Measurements from ENCODE around the gene PREB. TPM values are rescaled to one million over a fixed set of nuclear protein-coding genes. Genes with fewer than 3 reads are reported as not detected.

Gene PREB
- total RNA-seq, 6 experiments from 2014 or later: 43.4 to 50.7 (median 46.4) TPM

DNA sequence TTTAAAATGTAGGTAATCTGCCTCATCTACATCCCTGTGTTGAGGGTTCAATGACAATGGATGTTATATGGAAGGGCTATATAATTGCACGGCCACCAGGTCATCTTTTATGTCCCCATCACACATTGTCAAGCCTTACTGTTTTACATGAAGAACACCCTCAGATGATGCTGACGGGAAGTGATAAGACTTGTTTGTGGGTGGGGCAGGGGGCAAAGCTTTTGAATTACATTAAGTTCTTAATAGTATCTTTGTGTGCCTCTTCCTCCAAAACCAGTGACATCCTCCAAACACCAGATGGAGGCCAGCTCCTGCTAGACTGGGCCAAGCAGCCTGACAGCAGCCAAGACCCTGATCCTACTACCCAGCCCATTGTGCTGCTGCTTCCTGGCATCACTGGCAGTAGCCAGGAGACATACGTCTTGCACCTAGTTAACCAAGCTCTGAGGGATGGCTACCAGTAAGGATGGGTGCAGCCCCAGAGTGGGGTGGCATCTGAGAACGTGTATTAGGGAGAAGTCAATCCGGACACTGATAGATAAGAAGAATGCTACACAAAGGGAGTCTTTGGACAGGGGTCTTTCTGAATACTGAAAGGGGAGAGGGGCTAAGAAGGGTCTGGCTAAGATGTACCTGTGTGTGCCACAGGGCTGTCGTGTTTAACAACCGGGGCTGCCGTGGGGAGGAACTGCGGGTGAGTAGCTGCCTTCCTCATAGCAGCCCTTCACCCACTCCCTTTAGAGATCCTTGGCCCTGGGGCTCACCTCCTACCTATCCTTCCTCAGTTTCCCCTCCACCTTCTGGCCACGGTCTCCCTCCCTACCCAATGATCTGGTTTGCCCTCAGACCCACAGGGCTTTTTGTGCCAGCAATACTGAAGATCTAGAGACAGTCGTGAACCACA is 5.5 kb downstream of the PREB start:
- peaks cover 8% of the 10 kb centered on the region for H3K27me3 Mint-ChIP-seq (ENCODE audit: insufficient read depth)
- DNase-seq: no peak
- no peak overlapping the region for H3K27ac Mint-ChIP-seq
- H3K9me3 Mint-ChIP-seq: no peaks in the 10 kb centered on the region
- no peak for TF ChIP-seq CTCF (IDR thresholded peaks at IDR 0.05)
- no peak overlapping the region for H3K4me3 Mint-ChIP-seq
- peaks cover 13% of the 10 kb centered on the region for H3K4me1 Mint-ChIP-seq (ENCODE audit: low read depth)
- H3K36me3 Mint-ChIP-seq (ENCODE audit: low read depth): peaks cover 7% of the 10 kb centered on the region; the same call in 1 of the 2 replicates

- peaks cover 13% of the 10 kb centered on the region for H3K27me3 Mint-ChIP-seq (ENCODE audit: insufficient read depth)
- TF ChIP-seq CTCF (IDR thresholded peaks at IDR 0.05): no peak
- H3K36me3 Mint-ChIP-seq (ENCODE audit: low read depth): peaks cover 7% of the 10 kb centered on the region; the same call in 1 of the 2 replicates
- no peaks in the 10 kb centered on the region for H3K9me3 Mint-ChIP-seq
- no peak for DNase-seq
- peaks cover 4% of the 10 kb centered on the region for H3K4me1 Mint-ChIP-seq (ENCODE audit: low read depth)
- no peak overlapping the region for H3K27ac Mint-ChIP-seq
- H3K4me3 Mint-ChIP-seq: no peak overlapping the region
These were observed 6.4 kb downstream of the PREB start for GRCh38 chr2:27127883-27128667.

- no peak for TF ChIP-seq CTCF (IDR thresholded peaks at IDR 0.05)
- no peaks in the 10 kb centered on the region for H3K9me3 Mint-ChIP-seq
- H3K27me3 Mint-ChIP-seq (ENCODE audit: insufficient read depth): peaks cover 26% of the 10 kb centered on the region
- H3K4me3 Mint-ChIP-seq: no peak overlapping the region
- no peak for DNase-seq
- no peak overlapping the region for H3K27ac Mint-ChIP-seq
- H3K4me1 Mint-ChIP-seq (ENCODE audit: low read depth): no peaks in the 10 kb centered on the region
- H3K36me3 Mint-ChIP-seq (ENCODE audit: low read depth): peaks cover 6% of the 10 kb centered on the region; the same call in 1 of the 2 replicates
These were observed 8.2 kb downstream of the PREB start for GRCh38 chr2:27126252-27126710.

DNA sequence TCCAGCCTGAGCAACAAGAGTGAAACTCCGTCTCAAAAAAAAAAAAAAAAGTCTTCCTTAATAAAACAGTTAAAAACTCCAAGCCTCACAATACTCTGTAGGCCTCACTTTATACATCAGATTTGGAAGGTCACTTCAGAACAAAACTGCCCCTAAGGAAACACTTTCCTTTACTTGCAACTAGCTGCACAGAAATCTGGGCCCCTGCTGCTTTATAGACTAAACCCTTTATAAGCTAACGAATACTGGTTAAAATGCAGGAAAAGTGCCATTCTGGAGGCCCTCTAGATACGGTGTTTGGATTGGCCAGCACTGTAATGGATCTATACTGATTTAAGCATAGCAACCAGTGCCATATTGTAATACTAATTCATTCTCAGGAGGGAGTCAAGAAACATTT is 9.3 kb downstream of the PREB start:
- no peak overlapping the region for H3K4me3 Mint-ChIP-seq
- H3K27me3 Mint-ChIP-seq (ENCODE audit: insufficient read depth): peaks cover 37% of the 10 kb centered on the region
- H3K9me3 Mint-ChIP-seq: no peaks in the 10 kb centered on the region
- TF ChIP-seq CTCF (IDR thresholded peaks at IDR 0.05): no peak
- H3K4me1 Mint-ChIP-seq (ENCODE audit: low read depth): no peaks in the 10 kb centered on the region
- no peak overlapping the region for H3K27ac Mint-ChIP-seq
- DNase-seq: no peak
- no peaks in the 10 kb centered on the region for H3K36me3 Mint-ChIP-seq (ENCODE audit: low read depth)

GRCh38 chr2:27123302-27124150 is 10.9 kb downstream of the PREB start, which contains the start of gene ABHD1:
Gene ABHD1 (plus strand): TSS chr2:27123815. CDS start chr2:27123949, 134 bp downstream.
- Mint-ChIP-seq H3K27ac (no peak within 1 kb of the TSS), H3K4me1 (ENCODE audit: low read depth) (no peaks in the 10 kb centered on the region), H3K36me3 (ENCODE audit: low read depth) (no peaks in the 10 kb centered on the region), H3K4me3 (peak within 1 kb of the TSS; percentile 79), H3K27me3 (ENCODE audit: insufficient read depth) (peaks cover 50% of the 10 kb centered on the region), H3K9me3 (no peaks in the 10 kb centered on the region)
- no peak for TF ChIP-seq CTCF (IDR thresholded peaks at IDR 0.05)
- no peak for DNase-seq
